ENCODE results near the gene AFG1L.

The AFG1L gene

GRCh38 chr6:108473197-108473596 lies 178.3 kb downstream of the AFG1L start:
- Mint-ChIP-seq H3K36me3 (peaks cover 18% of the 10 kb centered on the region), H3K9me3 (no peaks in the 10 kb centered on the region), H3K4me1 (no peaks in the 10 kb centered on the region), H3K4me3 (no peak overlapping the region), H3K27ac (no peak overlapping the region), H3K27me3 (peaks cover 4% of the 10 kb centered on the region)

GRCh38 chr6:108476376-108476775 lies 181.5 kb downstream of the AFG1L start:
- Mint-ChIP-seq H3K36me3 (peaks cover 25% of the 10 kb centered on the region), H3K4me1 (no peaks in the 10 kb centered on the region), H3K27me3 (no peaks in the 10 kb centered on the region), H3K4me3 (no peak overlapping the region), H3K9me3 (no peaks in the 10 kb centered on the region), H3K27ac (no peak overlapping the region)

GRCh38 chr6:108476847-108477430 lies 182.1 kb downstream of the AFG1L start:
- Mint-ChIP-seq H3K27me3 (no peaks in the 10 kb centered on the region), H3K9me3 (no peaks in the 10 kb centered on the region), H3K36me3 (peaks cover 21% of the 10 kb centered on the region), H3K4me1 (no peaks in the 10 kb centered on the region), H3K27ac (no peak overlapping the region), H3K4me3 (no peak overlapping the region)

GRCh38 chr6:108482559-108482958 lies 187.7 kb downstream of the AFG1L start:
- Mint-ChIP-seq H3K9me3 (no peaks in the 10 kb centered on the region), H3K4me3 (no peak overlapping the region), H3K27ac (no peak overlapping the region), H3K36me3 (peaks cover 24% of the 10 kb centered on the region), H3K4me1 (no peaks in the 10 kb centered on the region), H3K27me3 (no peaks in the 10 kb centered on the region)

GRCh38 chr6:108484016-108484415 lies 189.2 kb downstream of the AFG1L start:
- H3K4me1 Mint-ChIP-seq = no peaks in the 10 kb centered on the region
- H3K36me3 Mint-ChIP-seq = peaks cover 19% of the 10 kb centered on the region

GRCh38 chr6:108489699-108490098 lies 194.8 kb downstream of the AFG1L start:
- H3K4me1 Mint-ChIP-seq = no peaks in the 10 kb centered on the region
- H3K4me3 Mint-ChIP-seq = no peak overlapping the region
- no peaks in the 10 kb centered on the region for H3K36me3 Mint-ChIP-seq
- H3K9me3 Mint-ChIP-seq = no peaks in the 10 kb centered on the region
- no peak overlapping the region for H3K27ac Mint-ChIP-seq
- no peaks in the 10 kb centered on the region for H3K27me3 Mint-ChIP-seq

More at GRCh38 chr6:108484016-108484415, 189.2 kb downstream of the AFG1L start:
- no peaks in the 10 kb centered on the region for H3K27me3 Mint-ChIP-seq
- no peak overlapping the region for H3K27ac Mint-ChIP-seq
- no peaks in the 10 kb centered on the region for H3K9me3 Mint-ChIP-seq
- H3K4me3 Mint-ChIP-seq = no peak overlapping the region

GRCh38 chr6:108492131-108492766 lies 197.4 kb downstream of the AFG1L start:
- H3K4me1 Mint-ChIP-seq = no peaks in the 10 kb centered on the region
- H3K36me3 Mint-ChIP-seq = no peaks in the 10 kb centered on the region
- no peaks in the 10 kb centered on the region for H3K27me3 Mint-ChIP-seq
- no peaks in the 10 kb centered on the region for H3K9me3 Mint-ChIP-seq
- no peak overlapping the region for H3K4me3 Mint-ChIP-seq
- no peak overlapping the region for H3K27ac Mint-ChIP-seq

GRCh38 chr6:108494434-108494833 lies 199.6 kb downstream of the AFG1L start:
- H3K36me3 Mint-ChIP-seq = no peaks in the 10 kb centered on the region
- no peaks in the 10 kb centered on the region for H3K27me3 Mint-ChIP-seq

GRCh38 chr6:108497883-108498282 lies 203.0 kb downstream of the AFG1L start:
- no peaks in the 10 kb centered on the region for H3K27me3 Mint-ChIP-seq
- no peaks in the 10 kb centered on the region for H3K9me3 Mint-ChIP-seq
- H3K36me3 Mint-ChIP-seq = peaks cover 2% of the 10 kb centered on the region
- no peak overlapping the region for H3K4me3 Mint-ChIP-seq
- no peak overlapping the region for H3K27ac Mint-ChIP-seq
- no peaks in the 10 kb centered on the region for H3K4me1 Mint-ChIP-seq

More at GRCh38 chr6:108494434-108494833, 199.6 kb downstream of the AFG1L start:
- no peak overlapping the region for H3K4me3 Mint-ChIP-seq
- H3K9me3 Mint-ChIP-seq = no peaks in the 10 kb centered on the region
- H3K27ac Mint-ChIP-seq = no peak overlapping the region
- H3K4me1 Mint-ChIP-seq = no peaks in the 10 kb centered on the region

GRCh38 chr6:108501559-108501958 lies 206.7 kb downstream of the AFG1L start:
- Mint-ChIP-seq H3K27me3 (no peaks in the 10 kb centered on the region), H3K27ac (no peak overlapping the region), H3K9me3 (no peaks in the 10 kb centered on the region), H3K4me1 (no peaks in the 10 kb centered on the region), H3K36me3 (peaks cover 12% of the 10 kb centered on the region), H3K4me3 (no peak overlapping the region)

- no peaks in the 10 kb centered on the region for H3K4me1 Mint-ChIP-seq
- H3K27ac Mint-ChIP-seq = no peak overlapping the region
- H3K4me3 Mint-ChIP-seq = no peak overlapping the region
- no peaks in the 10 kb centered on the region for H3K9me3 Mint-ChIP-seq
- H3K27me3 Mint-ChIP-seq = no peaks in the 10 kb centered on the region
- peaks cover 16% of the 10 kb centered on the region for H3K36me3 Mint-ChIP-seq
Measured at GRCh38 chr6:108502832-108503231, 208.0 kb downstream of the AFG1L start.

GRCh38 chr6:108507316-108507715 lies 212.5 kb downstream of the AFG1L start:
- Mint-ChIP-seq H3K27me3 (no peaks in the 10 kb centered on the region), H3K36me3 (peaks cover 17% of the 10 kb centered on the region), H3K9me3 (no peaks in the 10 kb centered on the region), H3K4me3 (no peak overlapping the region), H3K4me1 (no peaks in the 10 kb centered on the region), H3K27ac (no peak overlapping the region)

- Mint-ChIP-seq H3K4me3 (no peak overlapping the region), H3K36me3 (peaks cover 12% of the 10 kb centered on the region), H3K27me3 (no peaks in the 10 kb centered on the region), H3K9me3 (no peaks in the 10 kb centered on the region), H3K27ac (no peak overlapping the region), H3K4me1 (no peaks in the 10 kb centered on the region)
Measured at GRCh38 chr6:108510461-108511319, 215.8 kb downstream of the AFG1L start.

GRCh38 chr6:108518714-108519576 lies 224.1 kb downstream of the AFG1L start:
- Mint-ChIP-seq H3K4me3 (no peak overlapping the region), H3K36me3 (peaks cover 3% of the 10 kb centered on the region), H3K27me3 (no peaks in the 10 kb centered on the region), H3K9me3 (no peaks in the 10 kb centered on the region), H3K27ac (no peak overlapping the region), H3K4me1 (no peaks in the 10 kb centered on the region)

GRCh38 chr6:108521616-108522107 lies 226.8 kb downstream of the AFG1L start:
- peaks cover 2% of the 10 kb centered on the region for H3K36me3 Mint-ChIP-seq
- no peaks in the 10 kb centered on the region for H3K4me1 Mint-ChIP-seq
- H3K9me3 Mint-ChIP-seq = no peaks in the 10 kb centered on the region
- no peak overlapping the region for H3K4me3 Mint-ChIP-seq
- no peaks in the 10 kb centered on the region for H3K27me3 Mint-ChIP-seq
- no peak overlapping the region for H3K27ac Mint-ChIP-seq

Data from activated naive CD4-positive, alpha-beta T cell treated with anti-CD3 and anti-CD28 coated beads, Interleukin-2, amount 50 U/mL, for 24 hours (primary cell).